ENCODE results near the gene ELK1. TPM values are rescaled to one million over a fixed set of nuclear protein-coding genes. Genes with fewer than 3 reads are reported as not detected.

ELK1 gene
- total and polyA plus RNA-seq, 11 donors = 9.9 to 67.2 (median 29.7) TPM

DNA sequence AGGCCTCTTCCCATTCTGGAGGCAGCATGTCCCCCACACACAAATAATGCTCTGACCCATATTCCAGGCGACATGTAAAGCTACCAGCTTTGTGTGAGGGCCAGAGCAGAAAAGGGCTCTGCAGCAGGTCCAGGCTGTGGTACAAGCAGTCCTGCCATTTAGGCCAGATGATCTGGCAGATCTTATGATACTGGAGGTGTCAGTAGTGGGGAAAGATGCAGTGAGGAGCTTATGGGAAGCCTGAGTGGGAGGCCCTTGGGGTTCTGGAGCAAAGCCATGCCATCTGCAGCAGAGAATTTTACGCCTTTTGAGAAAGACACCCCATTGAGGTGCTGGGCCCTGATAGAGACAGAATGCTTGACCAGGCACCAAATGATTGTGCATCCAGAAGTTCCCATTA lies 38.4 kb downstream of the ELK1 start:
- intact Hi-C loops (cut with DNase I) = loop anchor here in 1 of 10 donors (10.0 kb wide), 1 partner anchor 47 kb away; the partner anchor contains the start of gene ARAF
- Histone ChIP-seq H3K27me3 (no peaks in the 10 kb centered on the region), H3K4me3 (no peak overlapping the region), H3K27ac (no peak overlapping the region), H3K36me3 (no peaks in the 10 kb centered on the region), H3K4me1 (no peaks in the 10 kb centered on the region), H3K9me3 (no peaks in the 10 kb centered on the region)
- ATAC-seq (no peak), DNase-seq (no peak)
- 63 to 91% (median 84%) methylated on average over 2 of the region's 2 CpGs for WGBS, 4 donors
- TF ChIP-seq, protein P1, sequence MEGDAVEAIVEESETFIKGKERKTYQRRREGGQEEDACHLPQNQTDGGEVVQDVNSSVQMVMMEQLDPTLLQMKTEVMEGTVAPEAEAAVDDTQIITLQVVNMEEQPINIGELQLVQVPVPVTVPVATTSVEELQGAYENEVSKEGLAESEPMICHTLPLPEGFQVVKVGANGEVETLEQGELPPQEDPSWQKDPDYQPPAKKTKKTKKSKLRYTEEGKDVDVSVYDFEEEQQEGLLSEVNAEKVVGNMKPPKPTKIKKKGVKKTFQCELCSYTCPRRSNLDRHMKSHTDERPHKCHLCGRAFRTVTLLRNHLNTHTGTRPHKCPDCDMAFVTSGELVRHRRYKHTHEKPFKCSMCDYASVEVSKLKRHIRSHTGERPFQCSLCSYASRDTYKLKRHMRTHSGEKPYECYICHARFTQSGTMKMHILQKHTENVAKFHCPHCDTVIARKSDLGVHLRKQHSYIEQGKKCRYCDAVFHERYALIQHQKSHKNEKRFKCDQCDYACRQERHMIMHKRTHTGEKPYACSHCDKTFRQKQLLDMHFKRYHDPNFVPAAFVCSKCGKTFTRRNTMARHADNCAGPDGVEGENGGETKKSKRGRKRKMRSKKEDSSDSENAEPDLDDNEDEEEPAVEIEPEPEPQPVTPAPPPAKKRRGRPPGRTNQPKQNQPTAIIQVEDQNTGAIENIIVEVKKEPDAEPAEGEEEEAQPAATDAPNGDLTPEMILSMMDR (IDR thresholded peaks at IDR 0.05) = no peak
- no peak for TF ChIP-seq POLR2A (IDR thresholded peaks at IDR 0.05)

DNA sequence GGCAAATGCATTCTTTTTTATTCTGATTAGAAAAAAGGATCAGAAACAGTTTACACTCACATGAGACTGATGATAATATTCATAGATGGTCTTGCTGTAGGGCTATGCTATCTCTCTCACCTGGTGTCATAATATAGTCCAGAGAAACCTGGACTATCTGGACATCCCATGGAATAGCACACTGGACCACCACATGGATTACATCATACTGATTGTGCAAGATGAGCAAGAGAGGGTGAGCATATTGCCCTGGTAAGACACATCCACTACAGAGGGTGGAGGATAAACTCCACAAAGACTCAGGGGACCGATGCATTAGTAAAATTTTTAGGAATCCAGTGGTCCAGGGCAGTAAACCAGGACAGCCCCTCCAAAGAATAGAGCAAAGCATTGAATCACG lies 38.9 kb downstream of the ELK1 start:
- H3K9me3 ChIP-seq = no peaks in the 10 kb centered on the region
- H3K27ac ChIP-seq = no peak overlapping the region
- H3K27me3 ChIP-seq = no peaks in the 10 kb centered on the region
- DNase-seq = no peak
- no peak overlapping the region for H3K4me3 ChIP-seq
- H3K4me1 ChIP-seq = no peaks in the 10 kb centered on the region
- TF ChIP-seq, protein P1 (IDR thresholded peaks at IDR 0.05) = no peak
- no peak for ATAC-seq
- no peaks in the 10 kb centered on the region for H3K36me3 ChIP-seq
- 64 to 93% (median 86%) methylated on average over 2 of the region's 2 CpGs for WGBS, 4 donors
- intact Hi-C loops (cut with DNase I) = loop anchor here in 1 of 10 donors (10.0 kb wide), 1 partner anchor 47 kb away; the partner anchor contains the start of gene ARAF

DNA sequence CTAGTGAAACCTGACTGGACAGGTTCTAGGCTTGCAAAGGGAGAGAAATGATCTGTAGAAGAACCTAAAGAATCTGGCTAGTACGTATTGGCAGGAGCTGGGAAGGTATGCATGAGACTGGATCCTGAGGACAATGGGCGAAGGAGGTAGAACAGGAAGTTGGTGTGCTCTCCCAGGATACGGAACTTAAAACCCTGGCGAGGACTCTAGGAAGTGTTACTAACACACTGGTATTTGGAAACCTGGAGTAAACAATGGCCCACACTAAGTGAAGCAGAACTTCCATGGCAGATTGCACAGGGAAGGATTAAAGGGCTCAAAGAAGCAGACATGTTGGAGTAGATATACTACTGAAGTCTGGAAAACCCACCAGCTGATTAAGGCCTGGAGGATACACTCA lies 39.9 kb downstream of the ELK1 start:
- 59 to 74% (median 65%) methylated on average over 4 of the region's 4 CpGs for WGBS, 4 donors
- intact Hi-C loops (cut with DNase I) = loop anchor here in 1 of 10 donors (10.0 kb wide), 1 partner anchor 46 kb away; the partner anchor contains the start of gene ARAF
- ATAC-seq (no peak), DNase-seq (no peak)
- TF ChIP-seq, protein P1 (IDR thresholded peaks at IDR 0.05) = no peak
- TF ChIP-seq POLR2A (IDR thresholded peaks at IDR 0.05) = no peak
- H3K4me3 ChIP-seq = no peak overlapping the region
- no peaks in the 10 kb centered on the region for H3K36me3 ChIP-seq
- H3K4me1 ChIP-seq = no peaks in the 10 kb centered on the region
- no peaks in the 10 kb centered on the region for H3K27me3 ChIP-seq
- no peaks in the 10 kb centered on the region for H3K9me3 ChIP-seq
- no peak overlapping the region for H3K27ac ChIP-seq

DNA sequence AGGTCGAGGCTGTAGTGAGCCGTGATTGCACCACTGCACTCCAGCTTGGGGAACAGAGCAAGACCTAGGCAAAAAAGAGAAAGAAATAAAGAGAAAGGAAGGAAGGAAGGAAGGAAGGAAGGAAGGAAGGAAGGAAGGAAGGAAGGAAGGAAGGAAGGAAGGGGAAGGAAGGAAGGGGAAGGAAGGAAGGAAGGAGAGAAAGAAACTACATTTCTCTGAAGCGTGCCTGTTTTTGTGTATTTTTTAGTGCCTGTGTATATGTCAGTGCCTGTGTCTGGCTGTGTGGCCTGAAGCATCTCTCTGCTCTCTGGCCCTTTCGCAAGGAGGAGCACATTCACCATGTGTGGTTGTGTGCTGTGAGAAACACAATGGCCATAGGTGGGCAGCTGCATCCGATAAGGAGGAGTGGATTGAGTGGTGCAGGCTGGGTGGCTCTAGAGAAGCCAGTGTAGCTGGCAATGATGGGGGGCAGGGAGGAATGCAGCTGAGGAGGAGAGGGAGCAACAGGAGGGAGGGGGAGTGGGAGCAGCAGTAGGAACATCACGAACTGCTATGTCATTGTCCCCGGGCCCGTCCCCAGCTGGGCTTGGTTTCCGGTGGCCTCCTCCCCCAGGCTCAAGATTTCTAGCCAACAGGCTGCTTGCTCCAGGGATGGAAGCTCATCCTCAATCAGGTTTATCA lies 42.1 kb downstream of the ELK1 start:
- 35 to 54% (median 43%) methylated on average over 9 of the region's 9 CpGs for WGBS, 4 donors
- Histone ChIP-seq H3K27ac (no peak overlapping the region), H3K4me1 (no peaks in the 10 kb centered on the region), H3K36me3 (no peaks in the 10 kb centered on the region), H3K9me3 (no peaks in the 10 kb centered on the region), H3K27me3 (no peaks in the 10 kb centered on the region), H3K4me3 (no peak overlapping the region)
- ATAC-seq (no peak), DNase-seq (no peak)
- TF ChIP-seq POLR2A (IDR thresholded peaks at IDR 0.05) = no peak
- TF ChIP-seq, protein P1 (IDR thresholded peaks at IDR 0.05) = no peak
- intact Hi-C loops (cut with DNase I) = no loop called here
